AG04450 (cell line): ENCODE measurements around the gene PRR36. TPM values are rescaled to one million over a fixed set of nuclear protein-coding genes. Genes with fewer than 3 reads are reported as not detected.

ENCODE experiments used
- CTCF ChIA-PET: fragments of 300-600, 350-600 bp; formaldehyde crosslinking; extraction: SDS; loops from one replicate; lab custom pipeline; 2022; ENCODE audit warnings: antibody characterized with exemption, inconsistent platforms; lab: Charles Lee
- POLR2A ChIA-PET: fragments of 350-600 bp; formaldehyde crosslinking; extraction: SDS; loops from one replicate; lab custom pipeline; 2021; ENCODE audit warnings: antibody characterized with exemption, inconsistent platforms; lab: Yijun Ruan, JAX
- DNase-seq: peaks from one replicate; pipeline ENCODE4 v3.0.0-alpha.2; 2011; ENCODE audit warnings: low read depth, low spot score
- H3K27ac ChIP-seq: one replicate; pipeline ENCODE4 v1.5.1; 2012; ENCODE audit warnings: low read depth, low read length, control low read depth
- H3K27me3 ChIP-seq: one replicate; pipeline ENCODE4 v1.6.0; 2012; ENCODE audit warnings: low read length; ENCODE audit not compliant: control insufficient read depth, insufficient read depth
- H3K4me3 ChIP-seq: 2 replicates; pipeline ENCODE4 v1.5.1; 2011; ENCODE audit warnings: mild to moderate bottlenecking, low read depth, low read length, control low read depth
- H3K9me3 ChIP-seq: 2 replicates; pipeline ENCODE4 v1.5.1; 2012; ENCODE audit warnings: low read length; ENCODE audit not compliant: control insufficient read depth, insufficient read depth
- polyA plus RNA-seq: library from polyadenylated mRNA; depleted of rRNA; stranded (reverse); fragments of >200 nt; gene quantifications from 2 replicates; pipeline ENCODE4 v1.2.3, GENCODE V29; 2011
- TF ChIP-seq, protein P1 (sequence below): IDR thresholded peaks from 2 replicates; pipeline ENCODE4 v1.5.1; 2011; ENCODE audit warnings: low read depth, low read length, control low read depth, inconsistent platforms

The PRR36 gene
- polyA plus RNA-seq, 1 experiment: not detected

DNA sequence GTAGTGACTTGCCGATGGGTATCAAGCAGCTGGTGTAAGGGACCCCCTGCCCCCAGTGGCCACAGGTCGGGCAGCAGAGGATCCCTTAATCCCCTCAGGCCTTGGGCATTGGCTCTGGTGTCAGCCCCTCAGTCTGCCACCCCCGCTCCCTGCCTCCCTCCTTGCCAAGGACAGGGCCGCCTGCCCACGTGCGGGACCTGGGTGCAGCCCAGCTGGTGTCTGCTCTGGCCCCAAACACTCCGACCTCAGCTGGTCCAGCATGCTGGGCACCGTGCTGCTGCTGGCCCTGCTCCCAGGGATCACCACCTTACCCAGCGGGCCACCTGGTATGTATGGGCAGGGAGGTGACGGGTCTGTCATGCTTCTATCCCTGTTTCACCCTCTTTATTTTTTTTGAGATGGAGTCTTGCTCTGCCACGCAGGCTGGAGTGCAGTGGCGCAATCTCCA lies 40.4 kb upstream of the PRR36 start, which contains the start of gene TGFBR3L:
TSS of gene TGFBR3L (plus strand) at position 233 of the 448 bp plus-strand sequence.
- Histone ChIP-seq H3K4me3 (no peak within 1 kb of the TSS), H3K27me3 (peaks cover 7% of the 10 kb centered on the region), H3K27ac (no peak within 1 kb of the TSS), H3K9me3 (no peaks in the 10 kb centered on the region; the same call in 1 of the 2 replicates)
- DNase-seq: no peak
- POLR2A ChIA-PET: interaction anchor here (3.9 kb wide), 1 partner anchor 11 kb away, joined by 16 read pairs; the partner anchor contains the start of gene MAP2K7
- CTCF ChIA-PET: no interaction called here
- TF ChIP-seq, protein P1, sequence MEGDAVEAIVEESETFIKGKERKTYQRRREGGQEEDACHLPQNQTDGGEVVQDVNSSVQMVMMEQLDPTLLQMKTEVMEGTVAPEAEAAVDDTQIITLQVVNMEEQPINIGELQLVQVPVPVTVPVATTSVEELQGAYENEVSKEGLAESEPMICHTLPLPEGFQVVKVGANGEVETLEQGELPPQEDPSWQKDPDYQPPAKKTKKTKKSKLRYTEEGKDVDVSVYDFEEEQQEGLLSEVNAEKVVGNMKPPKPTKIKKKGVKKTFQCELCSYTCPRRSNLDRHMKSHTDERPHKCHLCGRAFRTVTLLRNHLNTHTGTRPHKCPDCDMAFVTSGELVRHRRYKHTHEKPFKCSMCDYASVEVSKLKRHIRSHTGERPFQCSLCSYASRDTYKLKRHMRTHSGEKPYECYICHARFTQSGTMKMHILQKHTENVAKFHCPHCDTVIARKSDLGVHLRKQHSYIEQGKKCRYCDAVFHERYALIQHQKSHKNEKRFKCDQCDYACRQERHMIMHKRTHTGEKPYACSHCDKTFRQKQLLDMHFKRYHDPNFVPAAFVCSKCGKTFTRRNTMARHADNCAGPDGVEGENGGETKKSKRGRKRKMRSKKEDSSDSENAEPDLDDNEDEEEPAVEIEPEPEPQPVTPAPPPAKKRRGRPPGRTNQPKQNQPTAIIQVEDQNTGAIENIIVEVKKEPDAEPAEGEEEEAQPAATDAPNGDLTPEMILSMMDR: no peak

DNA sequence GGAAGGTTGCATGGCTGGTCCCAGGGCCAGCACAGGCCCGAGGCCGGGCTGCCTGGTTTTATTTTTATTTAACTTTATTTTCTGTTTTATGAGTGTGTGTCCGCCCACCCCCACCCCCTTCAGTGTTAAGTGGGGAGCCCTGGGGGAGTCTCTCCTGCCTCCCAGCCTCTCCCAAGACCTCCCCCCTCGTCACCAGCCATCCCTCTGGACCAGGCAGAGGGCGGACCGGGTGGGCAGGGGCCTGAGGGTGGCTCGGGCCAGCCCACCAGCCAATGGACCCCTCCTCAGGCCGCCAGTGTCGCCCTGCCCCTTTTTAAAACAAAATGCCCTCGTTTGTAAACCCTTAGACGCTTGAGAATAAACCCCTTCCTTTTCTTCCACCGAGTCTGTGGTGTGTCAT lies 39.9 kb upstream of the PRR36 start:
- Histone ChIP-seq H3K9me3 (no peaks in the 10 kb centered on the region; the same call in 1 of the 2 replicates), H3K4me3 (no peak overlapping the region), H3K27ac (no peak overlapping the region), H3K27me3 (peaks cover 7% of the 10 kb centered on the region)
- TF ChIP-seq, protein P1: no peak
- DNase-seq: no peak
- ChIA-PET CTCF (no interaction called here), POLR2A (interaction anchor here (3.9 kb wide), 1 partner anchor 11 kb away, joined by 16 read pairs; the partner anchor contains the start of gene MAP2K7)

DNA sequence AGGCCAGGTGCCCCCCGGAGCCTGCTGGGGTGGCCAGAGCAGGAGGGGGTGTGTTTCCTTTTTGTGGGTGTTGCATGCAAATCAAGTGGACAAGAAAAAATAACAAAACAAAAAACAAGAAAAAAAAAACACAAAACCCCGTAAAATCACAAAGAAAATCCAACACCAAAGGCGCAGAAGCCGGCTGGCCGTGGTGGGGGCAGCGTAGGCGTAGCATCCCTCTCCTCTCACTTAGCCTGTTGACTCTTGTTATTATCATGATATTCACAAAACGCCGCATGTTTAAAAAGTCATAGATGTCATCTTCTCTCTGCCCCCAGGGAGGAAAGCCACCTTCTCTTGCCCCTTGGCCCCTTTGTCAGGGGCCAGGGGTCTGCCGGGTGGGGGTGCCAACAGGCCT lies 39.5 kb upstream of the PRR36 start:
- Histone ChIP-seq H3K27ac (no peak overlapping the region), H3K4me3 (no peak overlapping the region), H3K9me3 (no peaks in the 10 kb centered on the region; the same call in 1 of the 2 replicates), H3K27me3 (peaks cover 7% of the 10 kb centered on the region)
- CTCF ChIA-PET: no interaction called here
- no peak for DNase-seq
- TF ChIP-seq, protein P1: no peak
- POLR2A ChIA-PET: no interaction called here

DNA sequence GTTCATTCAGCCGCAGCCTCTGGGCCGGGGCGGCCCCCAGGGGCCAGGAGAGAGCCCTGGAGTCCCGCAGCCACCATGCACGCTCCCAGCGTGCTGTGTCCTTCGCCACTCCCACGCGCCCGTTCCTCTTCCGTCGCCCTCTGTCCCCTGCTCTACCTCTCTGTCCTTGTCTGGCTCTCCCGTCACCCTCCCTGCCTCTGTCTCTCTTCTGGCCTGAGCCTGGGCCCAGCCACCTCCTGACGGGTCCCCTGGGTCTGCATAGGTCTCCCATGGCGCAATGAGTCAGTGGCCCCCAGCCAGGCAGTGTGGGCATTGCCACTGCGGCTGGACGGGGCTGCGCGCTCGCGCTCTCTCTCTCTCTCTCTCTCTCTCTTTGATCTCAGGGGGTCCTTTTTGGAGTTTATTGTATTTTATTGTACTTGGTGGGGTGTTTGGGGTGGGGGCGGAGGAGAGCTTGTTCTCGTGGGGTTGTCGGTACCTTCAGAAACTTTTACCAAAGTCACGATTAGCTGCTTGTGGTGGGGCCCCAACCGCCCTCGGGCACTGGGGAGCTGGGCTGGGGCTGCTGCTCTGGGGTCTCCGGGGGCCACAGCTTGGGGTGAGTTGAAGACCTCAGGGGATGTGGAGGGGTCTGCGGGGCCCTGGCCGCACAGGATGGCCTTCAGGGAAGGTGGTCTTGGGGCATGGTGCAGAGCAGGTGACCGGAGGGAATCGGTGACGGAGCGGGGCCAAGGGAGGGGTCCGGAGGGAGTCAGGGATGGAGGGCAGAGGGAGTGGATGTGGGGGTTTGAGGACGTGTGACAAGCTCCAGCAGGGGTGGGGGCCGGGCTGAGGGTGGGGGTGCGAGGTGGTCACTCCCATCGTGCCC lies 38.7 kb upstream of the PRR36 start:
- H3K9me3 ChIP-seq: no peaks in the 10 kb centered on the region; the same call in 1 of the 2 replicates
- POLR2A ChIA-PET: no interaction called here
- CTCF ChIA-PET: no interaction called here
- TF ChIP-seq, protein P1: no peak
- peaks cover 7% of the 10 kb centered on the region for H3K27me3 ChIP-seq
- H3K4me3 ChIP-seq: no peak overlapping the region
- H3K27ac ChIP-seq: no peak overlapping the region
- no peak for DNase-seq
